Lower leg skin (tissue), 3 donors: ENCODE data around the gene COPZ1.

Experiments
- POLR2A ChIP-seq, 2 donors: fragments of 450-650 bp; IDR thresholded peaks; one replicate each; pipeline ENCODE4 v1.6.1; 2016 to 2017; ENCODE audit warnings: antibody characterized with exemption in 2 of 2, mild to moderate bottlenecking in 1 of 2, moderate library complexity in 1 of 2
- TF ChIP-seq, protein P1 (sequence below), 3 donors: fragments of 450-650 bp; IDR thresholded peaks; one replicate each; pipeline ENCODE4 v1.5.1; 2016; ENCODE audit warnings: antibody characterized with exemption in 3 of 3, mild to moderate bottlenecking in 3 of 3, moderate library complexity in 2 of 3

DNA sequence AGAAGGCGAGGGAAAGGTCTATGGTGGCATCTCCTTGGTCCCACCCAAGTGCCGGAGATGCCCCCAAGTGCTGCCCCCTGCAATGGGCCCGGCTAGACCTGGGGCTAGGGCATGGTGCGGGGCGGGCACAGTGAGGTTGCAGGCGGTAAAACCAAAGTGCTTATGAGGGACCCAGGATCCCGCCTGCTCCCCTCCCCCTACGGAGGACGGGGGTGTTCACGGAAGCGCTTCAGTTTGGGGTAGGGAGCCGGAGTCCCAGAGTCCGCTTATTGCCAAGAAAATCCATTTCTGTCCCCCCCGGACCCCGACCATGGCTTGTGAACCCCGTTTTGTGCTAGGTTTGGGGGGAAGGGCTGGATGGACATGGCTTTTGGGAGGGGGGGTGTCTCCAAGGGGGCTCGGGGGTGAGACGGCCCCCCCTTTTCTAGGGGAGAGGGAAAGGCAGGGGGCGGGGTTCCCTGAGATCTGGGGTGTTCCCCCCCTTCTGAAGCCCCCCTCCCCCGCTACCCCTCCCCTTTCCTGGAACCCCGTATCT, 44.7 kb downstream of the COPZ1 start:
- TF ChIP-seq, protein P1, sequence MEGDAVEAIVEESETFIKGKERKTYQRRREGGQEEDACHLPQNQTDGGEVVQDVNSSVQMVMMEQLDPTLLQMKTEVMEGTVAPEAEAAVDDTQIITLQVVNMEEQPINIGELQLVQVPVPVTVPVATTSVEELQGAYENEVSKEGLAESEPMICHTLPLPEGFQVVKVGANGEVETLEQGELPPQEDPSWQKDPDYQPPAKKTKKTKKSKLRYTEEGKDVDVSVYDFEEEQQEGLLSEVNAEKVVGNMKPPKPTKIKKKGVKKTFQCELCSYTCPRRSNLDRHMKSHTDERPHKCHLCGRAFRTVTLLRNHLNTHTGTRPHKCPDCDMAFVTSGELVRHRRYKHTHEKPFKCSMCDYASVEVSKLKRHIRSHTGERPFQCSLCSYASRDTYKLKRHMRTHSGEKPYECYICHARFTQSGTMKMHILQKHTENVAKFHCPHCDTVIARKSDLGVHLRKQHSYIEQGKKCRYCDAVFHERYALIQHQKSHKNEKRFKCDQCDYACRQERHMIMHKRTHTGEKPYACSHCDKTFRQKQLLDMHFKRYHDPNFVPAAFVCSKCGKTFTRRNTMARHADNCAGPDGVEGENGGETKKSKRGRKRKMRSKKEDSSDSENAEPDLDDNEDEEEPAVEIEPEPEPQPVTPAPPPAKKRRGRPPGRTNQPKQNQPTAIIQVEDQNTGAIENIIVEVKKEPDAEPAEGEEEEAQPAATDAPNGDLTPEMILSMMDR (IDR thresholded peaks at IDR 0.05) = no peak
- no peak for TF ChIP-seq POLR2A (IDR thresholded peaks at IDR 0.05)
